Activated CD4-positive, CD25-positive, alpha-beta regulatory T cell treated with anti-CD3 and anti-CD28 coated beads, Interleukin-2, amount 50 U/mL, for 72 hours (primary cell): Measurements from ENCODE around the gene RFK.
A peak's percentile ranks its signal among the peaks of the same experiment; 100 is the strongest.
"Not testable (repeated sequence)": the region's sequence is repeated elsewhere in the genome, so short reads cannot be mapped to it uniquely, and the experiment has no call there.

Experiments
- DNase-seq: peaks from one replicate; pipeline ENCODE4 v3.0.0; 2021

RFK gene

DNA sequence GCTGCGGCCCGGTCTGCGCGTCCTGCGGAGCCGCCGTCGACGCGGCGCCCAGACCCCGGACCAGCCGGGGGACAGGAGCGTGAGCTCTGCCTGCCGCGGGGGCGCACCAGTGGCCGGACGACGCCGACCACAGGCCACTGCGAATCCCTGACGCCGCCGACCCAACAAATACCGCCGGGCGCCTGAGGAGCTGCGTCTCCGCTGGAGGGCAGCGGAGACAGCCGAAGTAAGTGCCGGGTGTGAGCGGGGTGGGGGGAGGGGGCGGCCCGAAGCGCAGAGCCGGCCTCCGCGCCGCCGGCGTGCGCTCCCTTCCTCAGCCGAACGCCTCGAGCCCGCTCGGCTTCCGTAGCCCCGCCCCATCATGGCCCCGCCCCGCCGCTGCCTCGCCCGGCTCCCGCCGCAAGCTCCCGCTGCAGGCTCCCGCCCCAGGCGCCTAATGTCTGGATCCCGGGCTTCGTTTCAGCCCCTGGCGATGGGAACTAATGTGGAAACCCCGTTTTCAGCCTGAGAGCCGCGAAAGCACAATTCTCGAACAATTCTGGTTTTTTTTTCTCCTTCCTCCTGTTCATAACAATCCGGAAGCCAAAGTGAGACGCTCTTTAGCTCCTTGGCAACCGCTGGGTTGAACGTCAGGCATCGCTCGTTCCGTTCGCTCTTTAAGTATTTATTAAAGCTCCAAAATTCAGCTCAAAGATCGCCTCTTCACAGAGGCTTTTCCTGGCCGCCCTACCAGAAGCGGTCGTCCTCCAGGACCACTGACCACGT, at the start of gene RFK:
TSS of gene RFK (minus strand) at position 232 of the 765 bp plus-strand sequence. CDS start 255 bp downstream, outside the sequence.
- peak; percentile 92 for DNase-seq

DNA sequence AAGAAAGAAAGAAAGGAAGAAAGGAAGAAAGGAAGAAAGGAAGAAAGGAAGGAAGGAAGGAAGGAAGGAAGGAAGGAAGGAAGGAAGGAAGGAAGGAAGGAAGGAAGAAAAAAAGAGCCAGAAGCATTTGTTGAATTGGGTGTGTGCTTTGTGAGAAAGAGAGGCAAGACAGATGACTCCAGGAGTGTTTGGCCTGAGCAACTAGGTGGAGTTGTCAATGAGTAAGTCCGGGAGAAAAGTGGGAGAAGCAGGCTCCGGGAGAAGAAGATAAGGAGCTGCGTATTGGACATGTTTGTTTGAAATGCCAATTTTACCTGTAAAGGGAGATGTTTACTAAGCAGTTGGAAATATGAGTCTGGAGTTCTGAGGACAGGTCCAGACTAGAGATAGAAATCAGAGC, 49.7 kb upstream of the RFK start:
- DNase-seq, result no peak

DNA sequence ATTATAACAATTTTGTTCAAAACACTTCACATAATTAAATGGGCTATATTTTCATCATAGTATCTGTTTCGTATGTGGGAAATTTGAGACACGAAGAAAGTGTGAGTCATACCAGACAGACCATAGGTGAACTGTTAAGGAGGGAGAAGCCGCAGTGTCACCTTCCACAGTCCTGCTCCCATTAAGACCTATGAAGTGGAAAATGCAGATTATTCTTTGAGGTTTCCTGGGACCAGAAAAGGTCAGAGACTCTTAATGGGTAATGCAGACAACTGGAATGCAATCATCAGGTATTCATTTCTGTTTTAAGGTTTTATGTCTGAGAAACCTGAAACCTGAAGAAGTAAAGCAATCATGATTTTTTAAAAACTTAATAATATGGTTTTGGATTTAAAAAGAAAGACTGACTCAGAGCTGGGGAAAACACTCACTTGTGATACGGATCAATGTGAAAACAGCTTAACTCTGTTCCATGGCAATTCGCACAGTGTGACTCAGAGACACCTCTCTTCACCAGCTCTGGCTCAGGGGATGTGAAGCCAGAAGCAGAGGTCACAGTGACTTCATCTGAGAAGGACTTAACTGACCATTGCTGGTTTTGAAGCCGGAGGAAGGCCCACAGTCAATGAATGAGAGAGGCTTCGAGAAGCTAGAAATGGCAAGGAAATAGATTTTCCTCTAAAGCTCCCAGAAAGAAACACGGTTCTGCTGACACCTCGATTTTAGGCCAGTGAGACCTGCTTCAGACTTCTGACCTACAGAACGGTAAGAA, 47.5 kb upstream of the RFK start:
- DNase-seq, result peak; percentile 45

DNA sequence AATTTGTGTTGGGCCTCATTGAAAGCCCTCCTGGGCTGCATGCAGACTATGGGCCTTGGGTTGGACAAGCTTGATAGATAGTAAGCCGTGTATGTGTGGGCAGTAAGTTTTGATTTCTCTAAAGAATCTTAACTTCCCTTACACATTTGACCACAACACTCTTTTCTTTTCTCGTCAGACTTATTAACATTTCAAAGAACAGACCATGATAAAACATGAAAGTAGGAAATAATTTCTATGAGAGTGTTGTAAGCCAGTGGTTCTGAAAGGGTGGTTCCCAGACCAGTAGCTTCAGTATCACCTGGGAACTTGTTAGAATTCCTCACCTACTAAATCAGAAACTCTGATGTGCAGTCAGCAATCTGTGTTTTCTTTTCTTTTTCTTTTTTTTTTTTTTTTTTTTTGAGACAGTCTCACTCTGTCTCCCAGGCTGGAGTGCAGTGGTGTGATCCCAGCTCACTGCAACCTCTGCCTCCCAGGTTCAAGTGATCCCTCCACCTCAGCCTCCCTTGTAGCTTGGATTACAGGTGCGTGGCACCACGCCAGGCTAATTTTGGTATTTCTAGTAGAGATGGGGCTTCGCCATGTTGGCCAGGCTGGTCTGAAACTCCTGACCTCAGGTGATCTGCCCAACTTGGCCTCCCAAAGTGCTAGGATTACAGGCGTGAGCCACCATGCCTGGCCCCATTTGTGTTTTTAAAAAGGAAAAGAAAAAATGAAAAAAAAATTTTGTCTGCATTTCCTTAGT, 44.8 kb upstream of the RFK start:
- DNase-seq, result no peak

DNA sequence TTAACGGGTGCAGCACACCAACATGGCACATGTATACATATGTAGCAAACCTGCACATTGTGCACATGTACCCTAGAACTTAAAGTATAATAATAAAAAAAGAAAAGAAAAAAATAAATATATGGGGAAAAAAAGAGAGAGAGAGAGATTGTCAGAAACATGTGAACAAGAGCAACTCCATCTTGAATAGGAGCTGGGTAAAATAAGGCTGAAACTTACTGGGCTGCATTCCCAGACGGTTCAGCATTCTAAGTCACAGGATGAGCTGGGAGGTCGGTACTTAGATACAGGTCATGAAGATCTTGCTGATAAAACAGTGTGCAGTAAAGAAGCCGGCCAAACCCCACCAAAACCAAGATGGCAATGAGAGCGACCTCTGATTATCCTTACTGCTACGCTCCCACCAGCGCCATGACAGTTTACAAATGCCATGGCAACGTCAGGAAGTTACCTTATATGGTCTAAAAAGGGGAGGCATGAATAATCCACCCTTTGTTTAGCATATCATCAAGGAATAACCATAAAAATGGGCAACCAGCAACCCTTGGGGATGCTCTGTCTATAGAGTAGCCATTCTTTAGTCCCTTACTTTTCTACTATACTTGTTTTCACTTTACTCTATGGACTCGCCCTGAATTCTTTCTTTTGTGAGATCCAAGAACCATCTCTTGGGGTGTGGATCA, 42.9 kb upstream of the RFK start:
- DNase-seq, result not testable (repeated sequence)

DNA sequence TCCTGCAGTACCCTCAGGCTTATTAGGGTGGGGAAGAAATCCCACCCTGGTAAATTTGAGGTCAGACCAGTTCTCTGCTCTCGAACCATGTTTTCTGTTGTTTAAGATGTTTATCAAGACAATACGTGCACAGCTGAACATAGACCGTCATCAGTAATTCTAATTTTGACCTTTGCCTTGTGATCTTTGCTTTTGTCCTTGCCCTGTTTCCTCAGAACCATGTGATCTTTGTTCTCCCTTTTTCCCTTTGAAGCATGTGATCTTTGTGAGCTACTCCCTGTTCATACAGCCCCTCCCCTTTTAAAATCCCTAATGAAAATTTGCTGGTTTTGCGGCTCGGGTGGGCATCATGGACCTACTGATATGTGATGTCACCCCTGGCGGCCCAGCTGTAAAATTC, 40.7 kb upstream of the RFK start:
- not testable (repeated sequence) for DNase-seq

DNA sequence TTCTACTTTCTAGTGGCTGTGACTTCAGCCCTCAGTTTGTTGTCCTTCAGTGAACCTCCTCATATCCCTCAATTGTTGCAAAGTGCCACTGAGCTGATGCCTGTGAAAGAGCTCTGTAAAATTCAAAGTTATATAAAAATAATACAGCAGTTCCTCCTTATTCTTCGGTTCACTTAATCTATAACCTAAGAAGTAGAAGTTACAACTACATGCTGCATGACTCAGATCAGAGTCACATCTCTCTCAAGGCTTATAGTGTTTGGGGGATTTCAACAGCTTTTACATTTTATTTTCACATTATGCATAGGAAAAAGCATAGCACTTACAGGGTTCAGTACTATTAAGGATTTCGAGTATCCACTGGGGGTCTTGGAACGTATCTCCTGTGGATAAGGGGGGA, 39.6 kb upstream of the RFK start:
- no peak for DNase-seq

DNA sequence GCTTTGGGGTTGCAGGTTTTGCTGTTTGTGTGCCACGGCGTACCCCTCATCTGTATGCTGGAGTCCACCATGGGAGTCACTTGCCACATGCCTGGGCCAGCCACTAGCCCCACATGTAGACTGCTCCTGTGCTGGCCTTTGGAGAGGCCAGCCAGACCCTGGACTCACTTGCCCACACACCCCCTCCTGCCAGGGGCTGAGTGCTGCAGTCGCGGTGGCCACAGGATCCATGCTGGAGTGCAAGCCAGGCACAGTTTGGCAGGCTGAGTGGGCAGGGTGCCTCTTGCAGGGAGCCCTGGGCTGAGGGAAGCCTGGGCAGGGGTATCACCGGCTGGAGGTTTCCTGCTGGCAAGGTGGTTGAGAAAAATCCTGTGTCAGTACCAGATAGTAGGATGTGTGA, 39.2 kb upstream of the RFK start:
- no peak for DNase-seq

DNA sequence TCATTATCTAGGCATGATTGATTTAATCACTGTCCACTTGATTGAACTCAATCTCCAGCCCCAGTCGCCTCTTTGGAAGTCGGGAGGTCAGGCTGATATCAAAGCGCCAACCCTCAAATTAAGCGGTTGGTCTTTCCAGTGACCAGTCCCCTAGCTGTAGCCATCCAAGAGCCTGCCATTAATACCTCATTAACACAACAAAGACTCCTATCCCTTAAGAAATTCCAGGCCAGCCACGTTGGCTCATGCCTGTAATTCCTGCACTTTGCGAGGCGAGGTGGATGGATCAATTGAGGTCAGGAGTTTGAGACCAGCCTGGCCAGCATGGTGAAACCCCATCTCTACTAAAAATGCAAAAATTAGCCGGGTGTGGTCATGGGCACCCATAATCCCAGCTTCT, 37.4 kb upstream of the RFK start:
- no peak for DNase-seq

DNA sequence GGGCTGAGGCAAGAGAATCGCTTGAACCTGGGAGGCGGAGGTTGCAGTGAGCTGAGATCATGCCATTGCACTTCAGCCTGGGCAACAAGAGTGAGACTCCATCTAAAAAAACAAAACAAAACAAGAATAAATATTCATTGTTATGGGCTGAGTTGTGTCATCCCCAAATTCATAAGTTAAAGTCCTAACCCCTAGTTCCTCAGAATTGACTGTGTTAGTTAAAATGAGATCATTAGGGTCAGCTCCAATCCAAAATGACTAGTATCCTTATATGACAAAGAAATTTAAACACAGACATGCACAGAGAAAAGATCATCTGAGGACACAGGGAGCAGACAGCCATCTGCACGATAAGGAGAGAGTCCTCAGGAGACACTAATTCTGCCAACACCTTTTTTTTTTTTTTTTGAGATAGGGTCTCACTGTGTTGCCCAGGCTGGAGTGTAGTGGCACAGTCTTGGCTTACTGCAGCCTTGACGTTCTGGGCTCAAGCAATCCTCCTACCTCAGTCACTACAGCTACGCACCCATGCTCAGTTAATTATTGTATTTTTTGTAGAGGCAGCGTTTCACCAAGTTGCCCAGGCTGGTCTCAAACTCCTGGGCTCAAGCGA, 32.7 kb upstream of the RFK start:
- no peak for DNase-seq

DNA sequence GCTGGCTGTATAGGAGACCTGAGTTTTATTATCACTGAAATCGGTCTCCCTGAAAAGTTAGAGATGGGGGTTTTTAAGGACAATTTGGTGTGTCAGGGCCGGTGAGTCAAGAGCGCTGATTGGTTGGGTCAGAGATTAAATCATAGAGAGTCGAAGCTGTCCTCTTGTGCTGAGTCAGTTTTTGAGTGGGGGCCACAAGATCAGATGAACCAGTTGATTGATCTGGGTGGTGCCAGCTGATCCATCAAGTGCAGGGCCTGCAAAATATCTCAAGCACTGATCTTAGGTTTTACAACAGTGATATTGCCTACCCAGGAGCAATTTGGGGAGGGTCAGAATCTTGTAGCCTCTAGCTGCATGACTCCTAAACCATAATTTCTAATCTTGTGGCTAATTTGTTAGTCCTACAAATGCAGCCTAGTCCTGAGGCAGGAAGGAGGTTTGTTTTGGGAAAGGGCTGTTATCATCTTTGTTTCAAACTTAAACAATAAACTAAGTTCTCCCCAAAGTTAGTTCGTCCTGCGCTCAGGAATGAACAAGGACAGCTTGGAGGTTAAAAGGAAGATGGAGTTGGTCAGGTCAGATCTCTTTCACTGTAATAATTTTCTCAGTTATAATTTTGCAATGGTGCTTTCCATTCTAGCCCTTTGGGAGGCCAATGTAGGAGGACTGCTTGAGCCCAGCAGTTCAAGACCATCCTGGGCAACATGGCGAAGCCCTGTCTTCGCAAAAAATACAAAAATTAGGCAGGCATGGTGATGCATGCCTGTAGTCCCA, 31.6 kb upstream of the RFK start:
- no peak for DNase-seq

DNA sequence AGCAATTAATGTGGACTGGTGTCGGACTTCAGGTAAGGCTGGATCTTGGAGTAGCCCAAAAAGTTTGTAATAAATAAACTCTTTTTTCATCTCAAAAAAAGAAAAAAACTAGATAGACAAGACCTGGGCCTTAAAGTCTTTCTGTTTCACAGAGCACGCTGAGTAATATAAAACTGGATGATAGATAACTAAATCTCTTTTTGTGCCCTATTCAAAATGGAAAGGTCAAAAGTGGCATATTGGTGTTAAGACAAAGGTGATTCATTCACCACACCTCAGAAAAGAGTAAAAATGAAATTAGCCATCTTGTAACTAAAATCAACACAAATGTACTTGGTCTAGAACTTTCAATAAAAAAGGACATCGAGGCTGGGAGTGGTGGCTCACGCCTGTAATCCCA, 30.3 kb upstream of the RFK start:
- no peak for DNase-seq

DNA sequence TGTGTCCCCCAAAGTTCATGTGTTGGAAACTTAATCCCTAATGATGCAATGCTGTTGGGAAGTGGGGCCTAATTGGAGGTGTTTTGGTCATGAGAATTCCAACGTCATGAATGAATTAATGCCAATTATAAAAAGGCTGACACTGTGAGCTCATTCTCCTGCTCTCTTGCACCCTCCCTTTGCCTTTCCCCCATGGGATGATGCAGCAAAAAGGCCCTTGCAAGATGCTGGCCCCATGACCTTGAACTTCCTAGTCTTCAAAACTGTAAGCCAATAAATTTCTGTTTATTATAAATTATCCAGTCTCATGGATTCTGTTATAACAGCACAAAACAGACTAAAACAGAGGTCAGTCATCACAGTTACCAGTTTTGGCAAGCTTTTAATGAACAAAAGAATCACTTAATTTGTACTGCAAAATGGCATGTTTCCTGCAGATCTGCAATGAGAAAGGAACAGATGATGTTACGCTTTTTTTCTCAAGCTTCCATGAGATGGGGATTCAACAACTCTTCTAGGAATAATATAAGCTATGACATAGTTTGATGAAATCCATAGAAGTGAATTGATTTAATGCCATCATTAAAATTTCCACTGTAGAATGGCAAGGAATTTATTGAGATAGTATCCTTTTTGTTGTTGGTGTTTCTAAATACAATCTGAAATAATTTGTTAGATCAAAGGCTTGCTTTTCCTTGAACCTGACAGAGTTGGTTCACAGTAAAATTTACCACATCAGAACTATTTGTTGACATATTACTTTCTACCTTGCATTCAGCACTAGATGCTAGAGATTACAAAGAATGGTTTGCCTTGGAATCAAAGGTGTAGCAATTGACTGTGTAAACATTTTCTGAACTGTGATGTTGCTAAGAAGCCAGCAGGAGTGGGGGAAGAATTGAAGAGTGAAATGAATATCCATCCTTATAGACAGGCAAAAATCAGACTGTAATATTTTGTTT, 29.3 kb upstream of the RFK start:
- DNase-seq, result no peak

DNA sequence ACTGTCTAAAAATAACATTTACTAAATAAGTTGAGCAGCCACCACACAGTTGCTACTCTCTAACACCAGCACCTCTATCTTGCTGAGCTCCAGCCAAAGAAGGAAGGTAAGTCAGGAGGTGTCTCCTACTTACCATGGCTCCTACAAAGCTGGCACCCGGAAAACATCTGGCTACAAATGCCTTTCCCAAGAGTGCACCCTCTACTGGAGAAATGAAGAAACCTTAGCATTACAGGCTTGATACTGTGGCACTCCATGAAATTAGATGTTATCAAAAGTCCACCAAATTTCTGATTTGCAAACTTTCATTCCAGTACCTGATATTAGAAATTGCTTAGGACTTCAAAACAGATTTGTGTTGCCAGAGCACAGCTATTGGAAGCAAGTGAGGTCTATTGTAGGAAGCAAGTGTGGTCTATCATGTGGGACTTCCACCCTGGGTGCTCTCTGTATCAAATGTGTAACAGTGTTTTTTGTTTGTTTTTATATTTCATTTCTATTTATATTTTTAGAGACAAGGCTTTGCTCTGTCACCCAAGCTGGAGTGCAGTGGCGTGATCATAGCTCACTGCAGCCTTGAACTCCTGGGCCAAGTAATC, 25.7 kb upstream of the RFK start:
- no peak for DNase-seq

DNA sequence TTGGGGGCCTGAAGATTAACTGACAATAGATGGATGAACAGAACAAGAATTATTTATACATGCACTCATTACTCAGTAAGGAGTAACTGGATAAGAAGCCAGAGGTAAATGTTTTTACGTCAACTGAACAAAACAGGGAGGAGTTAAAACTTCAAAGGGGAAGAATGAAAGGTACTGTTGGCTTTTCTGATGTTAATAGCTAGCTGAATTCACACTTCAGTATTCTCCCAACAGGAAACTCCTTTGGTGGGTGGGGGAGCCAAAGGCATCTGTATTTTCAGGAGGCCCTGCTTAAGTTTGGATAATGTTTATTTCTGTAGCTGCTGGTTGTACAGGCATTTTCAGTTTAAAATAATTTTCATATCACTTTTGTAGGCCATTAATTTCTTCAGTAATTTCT, 23.2 kb upstream of the RFK start:
- DNase-seq, result no peak

DNA sequence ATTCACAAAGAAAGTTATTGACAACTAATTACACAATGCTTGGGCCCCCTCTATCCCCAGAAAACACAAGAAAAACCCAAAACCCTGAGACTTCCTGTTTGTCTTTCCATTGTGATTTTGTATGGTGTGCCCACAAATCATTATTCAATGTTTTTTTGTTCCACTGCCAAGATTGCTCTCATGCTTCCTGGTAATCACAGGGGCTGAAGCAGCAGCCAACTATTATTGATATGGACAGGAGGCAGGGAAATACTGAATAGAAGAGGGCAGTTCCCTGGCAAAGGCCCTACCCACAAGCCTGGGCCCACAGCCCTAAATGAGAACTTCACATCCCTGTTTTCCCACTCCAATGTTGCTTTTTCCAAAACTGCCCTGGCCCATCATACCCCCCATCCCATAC, 21.5 kb upstream of the RFK start:
- no peak for DNase-seq

DNA sequence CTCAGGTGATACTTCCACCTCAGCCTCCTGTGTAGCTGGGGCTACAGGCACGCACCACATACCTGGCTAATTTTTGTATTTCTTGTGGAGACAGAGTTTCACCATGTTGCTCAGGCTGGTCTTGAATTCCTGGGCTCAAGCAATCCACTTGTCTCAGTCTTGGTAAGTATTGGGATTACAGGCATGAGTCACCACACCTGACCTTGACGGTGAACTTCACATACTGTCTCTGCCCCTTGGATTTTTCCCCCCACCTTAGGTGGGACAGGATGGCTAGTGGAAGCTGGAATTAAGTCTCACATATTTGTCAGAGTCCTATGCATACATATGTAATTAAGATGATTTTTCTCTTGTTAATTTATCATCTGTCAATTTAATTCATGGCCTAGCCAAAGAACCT, 20.9 kb upstream of the RFK start:
- no peak for DNase-seq

DNA sequence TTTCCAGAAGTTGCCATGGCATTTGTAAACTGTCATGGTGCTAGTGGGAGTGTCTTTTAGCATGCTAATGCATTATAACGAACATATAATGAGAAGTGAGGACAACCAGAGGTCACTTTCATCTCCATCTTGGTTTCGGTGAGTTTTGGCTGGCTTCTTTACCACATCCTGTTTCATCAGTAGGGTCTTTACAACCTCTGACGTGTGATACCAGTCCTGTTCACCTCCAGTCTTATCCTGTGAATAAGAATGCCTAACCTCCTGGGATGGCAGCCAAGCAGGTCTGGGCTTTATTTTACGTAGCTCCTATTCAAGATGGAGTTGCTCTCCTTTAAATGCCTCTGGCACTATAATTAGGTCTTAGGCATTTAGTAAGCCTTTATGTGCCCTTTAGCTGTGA, 20.4 kb upstream of the RFK start:
- DNase-seq, result no peak

DNA sequence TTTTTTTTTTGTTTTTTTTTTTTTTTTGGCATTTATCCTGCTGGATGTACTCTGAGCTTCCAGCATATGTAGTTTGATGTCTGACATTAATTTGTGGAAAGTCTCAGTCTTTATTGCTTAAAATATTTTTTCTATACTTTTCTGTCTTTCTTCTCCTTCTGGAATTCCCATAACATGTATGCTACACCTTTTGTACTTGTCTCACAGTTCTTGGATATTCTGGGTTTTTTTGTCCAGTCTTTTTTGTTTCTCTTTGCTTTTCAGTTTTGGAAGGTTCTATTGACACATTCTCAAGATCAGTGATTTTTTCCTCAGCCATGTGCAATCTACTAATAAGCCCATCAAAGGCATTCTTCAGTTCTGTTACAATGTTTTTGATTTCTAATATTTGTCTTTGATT, 19.4 kb upstream of the RFK start:
- DNase-seq, result no peak

DNA sequence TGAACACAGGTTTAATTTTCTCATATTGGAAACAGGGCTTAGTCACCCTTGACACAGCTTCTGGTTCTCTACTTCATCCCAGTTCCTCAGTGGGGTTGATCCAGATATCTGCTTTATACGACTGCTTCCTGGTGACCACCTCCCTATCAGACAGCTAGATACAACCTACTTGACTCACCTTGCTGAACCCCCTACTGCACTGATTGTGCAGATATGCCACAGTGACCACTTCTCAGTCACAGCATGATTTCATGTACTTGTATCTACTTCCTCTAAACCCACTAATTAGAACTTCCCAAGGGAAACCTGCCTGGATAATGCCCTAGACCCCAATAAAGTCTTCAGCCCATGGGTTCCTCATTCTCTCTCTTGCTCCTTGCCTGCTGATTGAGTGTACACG, 18.4 kb upstream of the RFK start:
- DNase-seq, result no peak
